ENCODE data around the gene SEPTIN6.

The SEPTIN6 gene

DNA sequence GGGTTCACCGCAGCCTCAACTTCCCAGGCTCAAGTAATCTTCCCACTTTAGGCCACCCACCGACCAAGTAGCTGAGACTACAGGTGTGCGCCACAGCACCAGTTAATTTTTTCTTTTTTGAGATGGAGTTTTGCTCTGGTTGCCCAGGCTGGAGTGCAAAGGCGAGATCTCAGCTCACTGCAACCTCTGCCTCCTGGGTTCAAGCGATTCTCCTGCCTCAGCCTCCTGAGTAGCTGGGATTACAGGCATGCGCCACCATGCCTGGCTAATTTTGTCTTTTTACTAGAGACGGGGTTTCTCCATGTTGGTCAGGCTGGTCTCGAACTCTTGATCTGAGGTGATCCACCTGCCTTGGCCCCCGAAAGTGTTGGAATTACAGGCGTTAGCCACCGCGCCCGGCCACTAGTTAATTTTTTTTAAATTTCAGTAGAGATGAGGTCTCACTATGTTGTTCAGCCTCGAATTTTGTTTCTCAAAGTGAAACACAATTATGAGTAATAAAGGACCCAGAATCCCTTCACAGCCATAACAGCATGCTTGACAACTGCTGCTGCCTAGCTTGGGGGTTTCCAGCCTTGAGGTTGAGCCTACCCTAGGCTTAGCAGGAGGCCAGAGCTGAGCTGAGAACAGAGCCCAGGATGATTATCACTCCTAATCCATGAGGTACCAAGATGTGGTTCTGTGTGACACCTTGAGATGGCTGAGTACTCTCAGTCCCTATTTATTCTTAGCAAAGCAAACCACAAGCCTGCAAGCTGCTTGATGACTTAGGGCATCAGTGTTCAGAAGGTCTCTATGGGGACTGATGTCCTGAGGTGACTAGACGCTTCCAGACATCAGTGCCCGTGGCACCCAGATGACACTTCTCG, 45.2 kb downstream of the SEPTIN6 start:
- no peak for DNase-seq (ENCODE audit: low spot score)

DNA sequence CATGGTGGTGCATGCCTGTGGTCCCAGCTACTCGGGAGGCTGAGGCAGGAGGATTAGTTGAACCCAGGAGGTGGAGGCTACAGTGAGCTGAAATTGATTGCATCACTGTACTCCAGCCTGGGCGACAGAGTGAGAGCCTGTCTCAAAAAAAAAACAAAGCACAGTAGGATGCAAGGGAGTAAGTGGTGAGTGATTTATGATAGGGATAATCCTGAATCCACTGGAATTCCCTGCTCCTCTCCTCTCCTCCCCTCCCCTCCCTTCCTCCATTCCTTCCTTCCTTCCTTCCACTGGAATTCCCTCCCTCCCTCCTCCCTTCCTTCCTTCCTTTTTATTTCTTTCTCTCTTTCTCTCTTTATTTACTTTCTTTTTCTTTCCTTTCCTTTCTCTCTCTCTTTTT, 45.9 kb downstream of the SEPTIN6 start:
- DNase-seq (ENCODE audit: low spot score) = no peak

DNA sequence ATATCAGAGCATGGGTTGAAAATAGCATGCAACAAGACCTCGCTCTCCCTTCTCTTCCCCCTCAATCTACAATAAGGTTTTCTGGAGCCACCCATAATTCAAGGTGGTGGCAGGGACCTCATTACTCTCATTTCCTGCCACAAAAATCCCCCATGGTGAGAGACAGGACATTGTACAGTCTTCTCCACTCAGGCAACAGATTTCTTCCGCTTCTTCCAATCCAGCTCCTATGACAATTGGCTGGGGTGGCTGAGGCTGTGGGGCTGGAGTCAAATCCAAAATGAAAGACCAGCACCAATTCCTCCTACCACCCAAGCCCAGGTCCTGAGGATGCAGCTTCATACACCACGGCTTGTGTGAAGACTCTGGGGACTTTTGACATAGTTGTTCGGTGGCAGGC, 46.5 kb downstream of the SEPTIN6 start:
- no peak for DNase-seq (ENCODE audit: low spot score)

- no peak for DNase-seq (ENCODE audit: low spot score)
These were observed 49.3 kb downstream of the SEPTIN6 start for GRCh38 chrX:119643696-119644095.
